Stimulated activated CD8-positive, alpha-beta memory T cell treated with anti-CD3 and anti-CD28 coated beads, Interleukin-15, amount 100 ng/mL, for 24 hours (primary cell): ENCODE data around the gene NPY.

ENCODE experiments used
- DNase-seq: peaks from one replicate; pipeline ENCODE4 v3.0.0-alpha.2; 2020; ENCODE audit warnings: low read depth

Gene NPY

GRCh38 chr7:24316340-24316739, 32.4 kb downstream of the NPY start:
- DNase-seq = no peak

- no peak for DNase-seq
Observed at GRCh38 chr7:24318326-24318725, 34.3 kb downstream of the NPY start.

DNA sequence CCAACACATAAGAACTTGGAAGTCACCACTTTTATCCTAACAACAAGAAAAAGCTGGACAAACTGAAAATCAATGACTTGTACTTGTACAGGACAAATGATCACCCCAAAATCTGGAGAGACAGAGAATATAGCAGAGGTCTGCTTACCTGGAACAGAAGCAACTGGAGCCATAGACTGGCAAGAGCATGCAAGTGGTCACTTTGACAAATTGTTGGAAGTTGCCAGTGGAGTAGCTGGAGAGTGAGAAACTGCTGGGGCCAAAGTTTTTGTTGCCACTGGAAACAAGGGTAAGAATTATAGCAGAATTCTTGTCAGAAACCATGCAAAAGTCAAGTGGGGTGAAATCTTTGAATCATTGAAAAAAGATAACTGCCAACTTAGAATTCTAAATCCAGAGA, 35.2 kb downstream of the NPY start:
- no peak for DNase-seq

GRCh38 chr7:24323961-24324480, 40.0 kb downstream of the NPY start:
- DNase-seq = no peak

DNA sequence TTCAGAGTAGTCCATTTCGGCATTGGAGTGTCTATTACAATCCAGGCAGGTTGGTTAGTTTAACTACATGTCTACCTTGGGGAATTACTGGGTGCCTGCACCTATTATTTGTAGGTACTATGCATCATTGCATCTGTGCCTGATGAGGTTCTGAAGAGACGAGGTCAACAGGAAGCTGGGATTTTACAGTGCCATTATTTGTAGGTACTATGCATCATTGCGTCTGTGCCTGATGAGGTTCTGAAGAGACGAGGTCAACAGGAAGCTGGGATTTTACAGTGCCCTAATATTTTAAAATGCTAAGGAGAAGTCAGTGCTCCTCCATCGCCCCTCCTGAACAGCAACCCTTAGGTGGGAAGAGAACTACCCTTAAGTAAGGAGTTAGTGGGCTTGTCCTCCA, 41.7 kb downstream of the NPY start:
- no peak for DNase-seq

- no peak for DNase-seq
Observed at GRCh38 chr7:24328050-24328449, 44.1 kb downstream of the NPY start.

- DNase-seq = no peak
Observed at GRCh38 chr7:24328894-24329293, 44.9 kb downstream of the NPY start.

DNA sequence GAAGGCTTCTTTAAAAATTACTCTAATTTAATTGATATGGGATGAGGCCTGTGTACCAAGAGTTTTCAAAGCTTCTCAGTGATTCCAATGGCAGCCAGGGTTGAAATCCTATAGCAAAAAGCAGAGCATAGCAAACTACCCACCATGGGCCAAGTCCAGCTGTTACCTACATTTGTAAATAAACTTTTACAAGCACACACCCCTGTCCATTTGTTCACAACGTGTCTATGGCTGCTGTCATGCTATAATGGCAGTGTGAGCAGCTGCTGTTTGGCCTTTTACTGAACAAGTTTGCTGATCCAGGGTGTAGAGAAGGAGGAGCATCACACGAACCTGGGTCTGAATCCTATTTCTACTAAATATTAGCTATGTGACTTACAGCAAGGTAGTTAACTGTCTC, 50.0 kb downstream of the NPY start:
- no peak for DNase-seq

GRCh38 chr7:24334627-24335026, 50.6 kb downstream of the NPY start:
- no peak for DNase-seq

DNA sequence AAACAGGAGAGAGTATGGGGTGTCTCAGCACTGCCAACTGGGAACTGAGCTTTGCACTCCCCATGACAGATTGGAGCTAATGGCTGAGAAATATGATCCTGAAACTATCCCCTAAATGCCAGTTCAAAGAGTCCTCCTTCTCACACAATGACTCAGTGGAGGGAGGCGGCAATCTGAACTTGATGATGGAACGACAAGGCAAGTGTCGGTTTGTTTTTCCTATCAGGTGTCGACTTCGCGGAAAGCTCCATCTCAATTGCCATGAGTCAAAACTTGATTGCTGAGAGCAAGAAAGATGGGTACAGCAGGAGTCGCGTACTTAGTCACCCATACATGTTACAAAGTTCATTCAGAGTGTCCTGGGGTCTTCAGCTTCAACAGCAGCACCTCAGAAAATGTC, 52.5 kb downstream of the NPY start:
- no peak for DNase-seq

GRCh38 chr7:24337180-24337579, 53.2 kb downstream of the NPY start:
- no peak for DNase-seq

DNA sequence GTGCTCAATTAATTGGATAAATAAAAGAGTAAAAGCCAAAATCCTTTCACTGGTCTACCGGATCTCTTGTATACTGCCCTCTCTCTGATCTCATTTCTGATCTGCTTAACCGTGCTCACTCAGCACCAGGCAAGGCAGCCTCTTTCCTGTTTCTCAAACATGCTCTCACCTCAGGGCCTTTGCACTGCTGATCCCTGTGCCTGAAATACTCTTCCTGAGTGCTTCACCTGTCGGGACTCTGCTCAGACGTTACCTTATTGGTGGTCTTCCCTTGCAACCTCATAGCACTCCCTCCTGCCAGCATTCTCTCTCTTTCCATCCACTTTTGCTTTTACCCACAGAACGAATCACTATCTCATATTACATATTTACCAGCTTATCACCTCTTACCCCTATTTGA, 55.6 kb downstream of the NPY start:
- DNase-seq = no peak

GRCh38 chr7:24340727-24341126, 56.7 kb downstream of the NPY start:
- no peak for DNase-seq
